ENCODE results near the gene RD3L.

DNA sequence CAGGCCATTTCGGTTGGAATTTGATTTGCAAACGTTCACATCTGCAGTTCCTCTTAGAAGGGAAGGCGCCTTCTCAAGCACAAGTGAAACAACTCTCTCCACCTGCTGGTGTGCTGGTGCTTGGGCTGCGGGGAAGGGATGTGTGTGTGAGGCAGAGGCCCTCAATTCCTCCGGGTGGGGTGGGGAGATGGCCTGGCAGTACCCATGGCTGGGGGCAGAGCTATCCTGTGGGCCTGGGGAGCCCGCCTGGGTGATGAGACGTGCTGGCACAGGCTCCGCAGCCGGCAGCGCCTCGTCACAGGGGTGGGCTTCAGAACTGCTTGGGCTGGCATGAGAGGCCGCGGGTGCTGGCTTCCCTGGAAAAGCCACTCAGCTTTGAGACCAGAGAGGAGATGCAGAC is 43.0 kb downstream of the RD3L start:
- TF ChIP-seq HCFC1 (IDR thresholded peaks at IDR 0.05; ENCODE audit: low read depth, low read length) (no peak), ASH1L (IDR thresholded peaks at IDR 0.05; ENCODE audit: borderline replicate concordance, low read depth, partially characterized antibody) (no peak), HIVEP1 (CRISPR knock-in tag; IDR thresholded peaks at IDR 0.05) (no peak), ZNF232 (CRISPR knock-in tag; IDR thresholded peaks at IDR 0.05) (no peak), ZNF121 (CRISPR knock-in tag; conservative IDR thresholded peaks at IDR 0.05) (no peak)
- TF ChIP-seq, protein P1, sequence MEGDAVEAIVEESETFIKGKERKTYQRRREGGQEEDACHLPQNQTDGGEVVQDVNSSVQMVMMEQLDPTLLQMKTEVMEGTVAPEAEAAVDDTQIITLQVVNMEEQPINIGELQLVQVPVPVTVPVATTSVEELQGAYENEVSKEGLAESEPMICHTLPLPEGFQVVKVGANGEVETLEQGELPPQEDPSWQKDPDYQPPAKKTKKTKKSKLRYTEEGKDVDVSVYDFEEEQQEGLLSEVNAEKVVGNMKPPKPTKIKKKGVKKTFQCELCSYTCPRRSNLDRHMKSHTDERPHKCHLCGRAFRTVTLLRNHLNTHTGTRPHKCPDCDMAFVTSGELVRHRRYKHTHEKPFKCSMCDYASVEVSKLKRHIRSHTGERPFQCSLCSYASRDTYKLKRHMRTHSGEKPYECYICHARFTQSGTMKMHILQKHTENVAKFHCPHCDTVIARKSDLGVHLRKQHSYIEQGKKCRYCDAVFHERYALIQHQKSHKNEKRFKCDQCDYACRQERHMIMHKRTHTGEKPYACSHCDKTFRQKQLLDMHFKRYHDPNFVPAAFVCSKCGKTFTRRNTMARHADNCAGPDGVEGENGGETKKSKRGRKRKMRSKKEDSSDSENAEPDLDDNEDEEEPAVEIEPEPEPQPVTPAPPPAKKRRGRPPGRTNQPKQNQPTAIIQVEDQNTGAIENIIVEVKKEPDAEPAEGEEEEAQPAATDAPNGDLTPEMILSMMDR (IDR thresholded peaks at IDR 0.05 in 2 of 3, conservative IDR thresholded peaks at IDR 0.05 in 1 of 3; ENCODE audit: insufficient read depth in 2 of 3, low read depth in 1 of 3, low read length in 3 of 3), result no peak
